ENCODE data around the gene SMCO3.
A peak's percentile ranks its signal among the peaks of the same experiment; 100 is the strongest.
"Not testable (repeated sequence)": the region's sequence is repeated elsewhere in the genome, so short reads cannot be mapped to it uniquely, and the experiment has no call there.

The SMCO3 gene

DNA sequence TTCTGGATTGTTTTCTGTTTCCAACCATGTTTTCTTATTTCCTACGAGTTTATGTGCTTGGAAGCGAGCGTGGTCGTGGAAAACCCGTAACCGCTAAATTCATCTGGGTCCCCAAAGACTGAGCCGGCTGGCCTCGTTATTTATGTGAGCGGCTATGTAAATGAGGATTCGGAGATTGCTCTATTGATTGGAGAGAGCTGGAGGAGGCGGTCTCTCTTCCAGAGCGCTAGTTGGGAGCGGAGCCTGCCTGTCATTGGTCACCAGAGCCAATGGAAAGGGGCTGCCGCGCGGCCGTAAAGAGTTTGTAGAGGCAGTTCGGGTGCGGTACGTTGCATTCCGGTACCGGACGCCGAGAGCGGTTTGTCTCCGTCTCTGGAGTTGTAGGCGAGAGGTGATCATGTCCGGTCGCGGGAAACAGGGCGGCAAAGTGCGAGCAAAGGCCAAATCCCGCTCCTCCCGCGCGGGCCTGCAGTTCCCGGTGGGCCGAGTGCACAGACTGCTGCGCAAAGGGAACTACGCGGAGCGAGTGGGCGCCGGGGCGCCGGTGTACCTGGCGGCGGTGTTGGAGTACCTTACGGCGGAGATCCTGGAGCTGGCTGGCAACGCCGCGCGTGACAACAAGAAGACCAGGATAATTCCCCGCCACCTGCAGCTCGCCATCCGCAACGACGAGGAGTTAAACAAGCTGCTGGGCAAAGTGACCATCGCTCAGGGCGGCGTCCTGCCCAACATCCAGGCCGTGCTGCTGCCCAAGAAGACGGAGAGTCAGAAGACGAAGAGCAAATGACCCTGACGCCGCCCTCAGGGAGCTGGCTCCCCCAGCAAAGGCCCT, 39.7 kb downstream of the SMCO3 start:
- no peak for DNase-seq

DNA sequence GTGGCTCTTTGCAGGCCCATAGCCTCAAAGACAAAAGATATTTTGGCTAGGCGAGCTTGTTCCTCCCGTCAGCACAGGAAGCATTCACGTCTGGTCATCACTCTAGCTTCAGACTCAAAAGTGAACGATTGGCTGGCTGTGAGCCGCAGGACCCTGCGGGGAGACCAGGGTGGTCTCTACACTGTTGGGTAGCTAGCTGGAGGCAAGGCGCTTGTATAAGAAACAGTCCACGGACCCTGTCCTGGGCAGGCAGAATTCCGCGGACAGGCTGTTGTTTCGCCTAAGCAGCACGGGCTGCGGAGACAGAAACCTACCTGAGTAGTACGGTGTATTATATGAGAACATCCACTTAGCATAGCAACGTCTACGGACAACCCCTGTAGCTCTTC, 40.3 kb downstream of the SMCO3 start:
- DNase-seq: no peak

DNA sequence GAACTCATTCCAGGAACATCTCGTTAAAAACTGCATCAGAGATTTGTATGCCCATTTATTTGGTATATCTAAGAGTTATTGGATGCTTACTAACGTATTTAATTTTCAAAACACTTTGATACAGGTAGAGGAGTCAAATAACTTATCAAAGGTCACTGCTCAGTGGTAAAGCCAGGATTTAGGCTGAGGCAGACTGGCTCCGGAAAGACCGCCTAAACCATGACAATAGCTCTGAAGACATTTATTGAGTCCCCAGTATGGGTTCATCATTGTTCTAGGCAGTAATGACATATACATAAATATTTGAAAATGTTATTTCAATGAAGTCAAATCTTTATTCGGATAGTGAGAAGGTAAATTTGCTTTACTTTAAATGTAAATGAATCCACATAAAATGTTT, 41.0 kb downstream of the SMCO3 start:
- DNase-seq: no peak

DNA sequence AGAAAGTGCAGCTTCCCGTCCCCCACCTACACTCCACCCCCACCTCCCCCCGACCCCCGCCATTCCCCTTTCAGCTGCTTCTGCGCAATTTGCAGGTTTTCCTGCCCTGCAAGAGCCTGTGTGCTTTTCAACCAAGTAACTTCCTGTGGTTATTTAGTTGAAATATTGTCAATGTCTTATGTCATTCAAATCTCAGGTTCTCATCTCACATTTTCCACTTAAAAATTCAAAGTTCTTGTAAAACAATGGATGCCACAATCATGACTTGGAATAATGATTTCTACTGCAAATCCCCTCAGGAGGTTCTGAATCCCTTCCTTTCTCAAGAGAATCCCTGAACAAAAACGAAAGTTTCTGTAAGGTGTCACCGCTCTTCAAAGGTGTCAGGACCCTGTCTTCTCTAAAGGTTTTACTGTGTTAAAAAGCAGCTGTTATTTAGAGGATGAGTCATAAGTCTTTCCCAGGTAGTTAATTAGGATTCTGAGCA, 42.3 kb downstream of the SMCO3 start:
- DNase-seq: no peak

DNA sequence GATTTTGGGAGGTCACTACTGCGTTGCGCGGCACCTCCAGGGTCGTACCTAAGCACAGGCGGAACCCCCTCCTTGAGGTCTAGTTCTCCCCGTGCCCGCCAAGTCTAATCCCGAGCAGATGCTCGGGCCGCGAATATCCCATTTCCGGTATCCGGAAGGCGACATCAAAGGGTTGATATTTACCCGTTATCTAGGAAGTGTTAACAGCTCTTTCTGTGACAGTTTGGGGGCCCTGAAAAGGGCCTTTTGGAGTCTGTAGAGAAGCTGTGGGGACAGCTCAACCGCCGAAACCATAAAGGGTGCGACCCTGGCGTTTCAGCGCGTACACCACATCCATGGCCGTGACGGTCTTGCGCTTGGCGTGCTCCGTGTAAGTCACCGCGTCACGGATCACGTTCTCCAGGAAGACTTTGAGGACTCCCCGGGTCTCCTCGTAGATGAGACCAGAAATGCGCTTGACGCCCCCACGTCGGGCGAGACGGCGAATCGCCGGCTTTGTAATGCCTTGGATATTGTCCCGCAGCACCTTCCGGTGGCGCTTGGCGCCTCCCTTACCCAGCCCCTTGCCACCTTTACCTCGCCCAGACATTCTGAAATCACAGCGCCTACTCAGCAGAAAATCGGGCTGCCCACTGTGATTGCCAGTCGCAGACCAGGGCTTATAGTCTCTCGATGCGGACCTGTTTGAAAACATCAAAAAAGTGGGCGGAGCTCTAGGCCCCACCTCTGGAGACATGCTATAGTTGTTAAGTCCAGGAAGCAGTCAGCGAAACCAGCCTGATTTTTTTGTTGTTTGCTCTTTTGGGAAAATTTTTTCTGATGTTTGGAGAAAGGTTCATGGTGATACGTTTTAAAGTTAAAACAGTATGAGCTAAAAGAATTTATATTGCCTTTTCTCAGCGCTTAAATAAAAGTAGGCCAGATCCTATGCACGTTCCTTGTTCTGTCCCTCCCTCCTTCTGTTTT, 43.2 kb downstream of the SMCO3 start:
- peak; percentile 60 to 81 for DNase-seq

DNA sequence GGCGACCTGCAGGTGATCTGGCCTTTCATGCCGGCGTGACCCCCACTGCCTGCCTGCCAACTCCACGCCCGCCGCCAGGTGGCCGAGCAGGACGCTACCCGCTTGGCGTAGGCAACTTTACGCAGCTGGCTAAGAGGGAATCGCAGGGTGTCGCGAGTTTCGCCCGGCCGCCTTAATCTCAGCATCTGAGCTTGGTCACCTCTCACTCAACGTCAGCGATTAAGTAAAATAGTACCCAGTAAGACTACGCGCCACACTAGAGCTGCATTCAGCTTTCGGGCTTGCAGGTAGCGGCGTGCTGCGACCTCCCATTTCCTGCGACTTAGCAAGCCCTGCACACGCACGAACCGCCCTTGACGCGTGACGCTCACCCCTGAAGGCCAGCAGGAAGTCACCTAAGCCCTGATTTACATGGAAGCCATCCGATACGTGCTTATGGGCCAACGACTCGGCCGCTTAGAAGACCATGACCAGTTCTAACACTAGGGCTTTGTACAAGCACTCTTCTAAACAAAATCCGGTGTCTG, 44.0 kb downstream of the SMCO3 start:
- peak in 1 of 2 experiments; percentile 63 for DNase-seq

DNA sequence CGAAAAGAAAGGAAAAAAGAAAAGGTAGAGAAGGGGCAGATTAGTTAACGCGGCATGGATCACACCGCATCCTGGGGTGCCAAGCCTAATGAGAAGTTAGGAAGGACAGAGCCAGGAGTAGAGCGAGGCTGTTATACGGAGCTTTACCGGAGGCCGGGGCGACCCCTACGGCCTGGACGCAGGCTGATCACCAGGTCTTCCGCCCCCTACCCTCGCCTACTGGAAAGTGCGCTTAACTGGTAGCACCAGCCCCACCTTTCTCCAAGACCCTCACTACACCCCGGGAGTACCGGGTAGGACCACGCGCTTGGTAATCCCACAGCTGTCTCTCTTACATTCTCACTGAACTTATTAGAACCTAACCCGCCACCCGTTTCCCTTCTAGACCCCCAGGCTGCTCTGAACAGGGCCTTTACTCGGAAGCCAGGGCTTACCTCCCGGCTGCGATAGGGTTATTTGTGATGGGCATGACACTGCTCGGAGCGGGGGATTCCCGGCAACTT, 44.5 kb downstream of the SMCO3 start:
- no peak for DNase-seq

DNA sequence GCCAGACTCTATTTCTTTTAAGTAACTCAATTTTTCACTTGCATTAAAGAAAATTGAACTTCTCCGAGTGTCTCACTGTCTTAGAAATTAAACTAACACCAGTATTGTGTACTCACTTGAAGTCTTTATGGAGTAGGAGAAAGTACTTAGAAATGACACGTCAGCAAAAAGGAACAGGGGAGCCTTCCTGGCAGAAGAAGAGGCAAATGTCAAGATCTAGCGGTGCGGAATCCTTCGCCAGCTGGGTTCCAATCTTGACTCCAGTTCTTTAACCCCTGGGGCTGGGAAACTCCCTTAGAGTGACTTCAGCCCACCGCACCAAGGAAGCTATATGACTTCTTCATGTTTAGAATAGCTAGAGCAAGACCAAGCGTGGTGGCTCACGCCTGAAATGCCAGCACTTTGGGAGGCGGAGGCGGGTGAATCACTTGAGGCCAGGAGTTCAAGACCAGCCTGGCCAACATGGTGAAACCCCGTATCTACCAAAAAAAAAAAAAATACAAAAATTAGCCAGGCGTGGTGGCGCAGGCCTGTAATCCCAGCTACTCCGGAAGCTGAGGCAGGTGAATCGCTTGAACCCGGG, 45.1 kb downstream of the SMCO3 start:
- no peak for DNase-seq

DNA sequence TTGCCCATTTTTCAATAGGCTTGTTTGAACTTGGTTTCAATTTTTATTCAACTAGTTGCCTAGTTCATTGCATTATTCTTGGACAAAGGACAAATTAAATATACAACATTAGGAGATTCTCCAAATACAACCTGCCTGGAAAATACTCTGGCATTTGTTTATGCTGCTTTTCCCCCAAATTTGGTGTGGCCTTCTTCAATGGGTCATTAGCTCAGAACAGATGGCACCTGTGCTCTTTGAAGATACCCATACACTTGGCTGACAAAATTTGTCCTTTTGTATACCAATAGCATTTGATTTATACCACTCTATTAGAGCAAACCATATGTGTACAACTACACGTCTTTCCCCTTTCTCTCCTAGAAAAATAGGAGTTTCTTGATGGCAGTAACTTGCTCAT, 46.4 kb downstream of the SMCO3 start:
- peak in 1 of 2 experiments; percentile 28 for DNase-seq

DNA sequence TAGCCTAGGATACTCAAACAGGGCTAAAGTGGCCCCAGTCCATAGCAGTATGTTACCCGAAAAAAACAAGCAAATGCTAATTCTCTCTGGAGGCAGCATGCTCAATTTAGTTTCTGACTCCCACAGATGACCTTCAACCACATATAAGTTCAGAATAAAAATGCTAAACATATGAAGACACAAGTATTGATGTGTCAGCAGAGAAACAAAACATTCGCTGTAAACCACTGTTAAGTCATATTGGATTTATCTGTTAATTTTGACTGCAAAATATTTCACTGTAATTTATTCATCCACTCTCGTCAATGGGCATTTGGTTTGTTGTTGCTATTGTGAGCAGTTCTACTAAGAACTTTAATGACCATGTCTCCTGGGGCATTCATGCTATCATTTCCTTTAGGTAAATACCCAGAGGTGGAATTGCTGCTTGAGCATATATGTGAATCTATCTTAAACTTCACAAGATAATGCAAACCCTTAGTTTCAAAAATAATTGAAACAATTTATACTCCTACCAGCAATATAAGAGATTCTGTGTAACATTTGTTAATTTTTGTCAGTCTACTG, 47.2 kb downstream of the SMCO3 start:
- DNase-seq: no peak

DNA sequence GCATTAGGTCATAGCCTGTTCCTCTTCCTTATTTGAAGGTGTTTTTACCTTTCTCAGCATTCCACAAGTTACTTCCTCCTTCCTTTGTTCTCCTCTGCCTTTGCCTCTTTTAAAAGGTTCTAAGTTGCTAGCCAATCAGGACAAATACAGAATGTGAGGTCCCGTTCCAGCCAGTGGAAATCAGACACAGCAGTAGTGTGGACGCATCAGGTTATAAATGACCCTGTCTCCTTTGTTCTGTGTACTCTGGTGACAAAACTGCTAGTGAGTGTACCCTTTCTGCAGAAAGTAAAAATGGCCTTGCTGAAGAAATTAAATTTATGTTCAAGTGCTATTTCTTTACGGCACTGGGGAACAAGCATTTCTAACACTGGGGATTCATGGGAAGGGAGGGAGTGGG, 48.0 kb downstream of the SMCO3 start:
- DNase-seq: not testable (repeated sequence)

DNA sequence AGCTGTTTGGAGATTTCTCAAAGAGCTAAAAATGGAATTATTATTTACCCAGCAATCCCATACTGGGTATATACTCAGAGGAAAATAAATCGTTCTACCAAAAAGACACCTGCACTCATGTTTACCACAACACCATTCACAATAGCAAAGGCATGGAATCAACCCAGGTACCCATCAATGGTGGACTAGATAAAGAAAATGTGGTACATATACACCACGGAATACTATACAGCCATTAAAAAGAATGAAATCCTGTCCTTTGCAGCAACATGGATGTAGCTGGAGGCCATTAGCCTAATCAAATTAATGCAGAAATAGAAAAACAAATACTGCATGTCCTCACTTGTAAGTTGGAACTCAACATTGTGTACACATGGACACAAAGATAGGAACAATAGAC, 48.6 kb downstream of the SMCO3 start:
- DNase-seq: no peak

DNA sequence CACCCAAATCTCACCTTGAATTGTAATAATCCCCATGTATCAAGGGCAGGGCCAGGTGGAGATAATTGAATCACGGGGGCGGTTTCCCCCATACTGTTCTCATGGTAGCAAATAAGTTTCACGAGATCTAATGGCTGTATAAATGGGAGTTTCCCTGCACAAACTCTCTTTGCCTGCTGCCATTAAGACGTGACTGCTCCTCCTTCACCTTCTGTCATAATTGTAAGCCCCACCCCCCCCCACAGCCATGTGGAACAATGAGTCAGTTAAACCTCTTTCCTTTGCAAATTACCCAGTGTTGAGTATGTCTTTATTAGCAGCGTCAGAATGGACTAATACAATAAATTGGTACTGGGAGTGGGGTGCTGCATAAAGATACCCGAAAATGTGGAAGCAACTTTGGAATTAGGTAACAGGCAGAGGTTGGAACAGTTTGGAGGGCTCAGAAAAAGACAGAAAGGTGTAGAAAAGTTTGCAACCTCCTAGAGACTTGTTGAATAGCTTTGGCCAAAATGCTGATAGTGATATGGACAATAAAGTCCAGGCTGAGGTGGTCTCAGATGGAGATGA, 54.2 kb downstream of the SMCO3 start:
- DNase-seq: not testable (repeated sequence)

DNA sequence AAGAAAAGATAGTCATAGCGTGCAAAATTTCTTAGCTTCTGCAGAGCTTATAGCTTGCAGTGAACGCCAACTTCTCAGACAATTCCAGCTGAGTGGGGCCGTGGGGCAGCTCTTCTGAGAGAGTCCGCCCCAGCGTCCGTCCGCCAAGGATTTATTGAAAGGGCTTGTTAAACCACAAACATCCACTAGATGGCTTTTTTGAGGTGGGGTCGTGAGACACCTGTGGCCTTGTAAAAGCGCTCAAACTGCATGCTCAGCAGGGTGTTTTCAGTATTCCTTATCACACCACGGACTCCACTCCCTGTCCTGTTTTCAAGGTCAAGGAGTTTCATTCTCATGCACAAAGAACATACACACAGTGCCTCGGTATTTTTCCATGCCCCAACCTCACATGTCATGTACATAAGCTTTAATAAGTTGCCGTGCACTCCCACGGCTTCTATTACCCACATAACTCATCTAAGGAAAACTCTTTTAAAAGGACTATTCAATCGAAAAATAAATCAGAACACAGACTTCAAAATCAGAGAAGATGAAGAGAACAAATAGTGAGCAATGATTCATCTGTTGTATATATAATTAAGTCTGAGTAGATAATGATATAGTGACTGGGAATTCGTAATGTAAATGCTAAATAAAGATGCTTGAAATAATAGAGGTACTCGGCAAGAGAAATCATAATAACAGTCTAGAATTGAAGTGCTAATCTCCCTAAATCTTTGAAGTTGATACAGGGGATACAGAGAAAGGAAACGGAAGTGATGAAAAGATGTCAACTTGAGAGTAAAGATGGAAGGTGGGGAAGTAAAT, 57.4 kb downstream of the SMCO3 start:
- peak in 1 of 2 experiments; percentile 3 for DNase-seq
